ENCODE results near the gene TMEM184A. TPM values are rescaled to one million over a fixed set of nuclear protein-coding genes. Genes with fewer than 3 reads are reported as not detected.

The TMEM184A gene
- total and polyA plus RNA-seq, 2 experiments from 2014 or later: not detected

DNA sequence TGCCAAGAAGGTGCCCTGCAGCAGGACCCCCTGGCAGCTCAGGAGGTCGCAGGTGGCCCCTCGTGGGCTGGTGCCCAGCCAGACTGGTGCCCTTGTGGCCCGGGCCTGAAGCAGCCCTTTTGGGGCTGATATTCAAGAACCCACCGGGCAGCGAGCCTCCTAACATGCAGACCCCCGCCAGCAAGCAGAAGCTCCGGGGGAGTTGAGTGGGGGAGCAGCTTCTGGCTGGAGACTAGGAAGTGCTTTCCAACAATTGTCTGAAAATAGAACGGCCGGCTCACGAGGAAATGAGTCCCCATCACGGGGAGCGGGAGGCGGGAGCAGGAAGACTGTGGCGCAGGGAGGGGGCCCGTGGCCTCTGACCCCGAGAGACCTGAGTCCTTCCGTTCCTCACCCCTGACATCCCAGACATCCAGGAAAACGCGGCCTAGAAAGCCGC, 42.3 kb downstream of the TMEM184A start:
- no peaks in the 10 kb centered on the region for H3K9me3 ChIP-seq (ENCODE audit: low read depth)
- DNase-seq: peak; percentile 38
- no peak overlapping the region for H3K4me3 ChIP-seq
- H3K27me3 ChIP-seq (replicated peaks; ENCODE audit: insufficient read depth): no peaks in the 10 kb centered on the region
- peaks cover 6% of the 10 kb centered on the region for H3K4me1 ChIP-seq (ENCODE audit: insufficient read depth)
- peak overlapping the region; percentile 65 for H3K4me2 ChIP-seq (ENCODE audit: unreplicated experiment)
- 28% methylated on average over 20 of the region's 20 CpGs for WGBS, 2 experiments (ENCODE audit: low coverage in 1 of 2, low lambda C conversion rate in 2 of 2, missing lambda C conversion rate in 2 of 2)
- H4K20me1 ChIP-seq (ENCODE audit: insufficient read depth): no peaks in the 10 kb centered on the region
- H3K9me2 ChIP-seq (ENCODE audit: insufficient read depth): no peaks in the 10 kb centered on the region
- in situ Hi-C loops (cut with MboI): no loop called here
- H3K27ac ChIP-seq: peak overlapping the region; percentile 47
- no peaks in the 10 kb centered on the region for H3F3A ChIP-seq (ENCODE audit: insufficient read depth)
- H3K36me3 ChIP-seq (ENCODE audit: low read depth): no peaks in the 10 kb centered on the region
- TF ChIP-seq EZH2phosphoT487 (IDR thresholded peaks at IDR 0.05; ENCODE audit: insufficient read depth, low read depth): no peak
- TF ChIP-seq EZH2 (IDR thresholded peaks at IDR 0.05; ENCODE audit: insufficient read depth, poor library complexity, severe bottlenecking): no peak
- H3K9ac ChIP-seq: peak overlapping the region; percentile 58
- H2AFZ ChIP-seq: peak overlapping the region; percentile 73
- H3K79me2 ChIP-seq (ENCODE audit: insufficient read depth): no peaks in the 10 kb centered on the region

DNA sequence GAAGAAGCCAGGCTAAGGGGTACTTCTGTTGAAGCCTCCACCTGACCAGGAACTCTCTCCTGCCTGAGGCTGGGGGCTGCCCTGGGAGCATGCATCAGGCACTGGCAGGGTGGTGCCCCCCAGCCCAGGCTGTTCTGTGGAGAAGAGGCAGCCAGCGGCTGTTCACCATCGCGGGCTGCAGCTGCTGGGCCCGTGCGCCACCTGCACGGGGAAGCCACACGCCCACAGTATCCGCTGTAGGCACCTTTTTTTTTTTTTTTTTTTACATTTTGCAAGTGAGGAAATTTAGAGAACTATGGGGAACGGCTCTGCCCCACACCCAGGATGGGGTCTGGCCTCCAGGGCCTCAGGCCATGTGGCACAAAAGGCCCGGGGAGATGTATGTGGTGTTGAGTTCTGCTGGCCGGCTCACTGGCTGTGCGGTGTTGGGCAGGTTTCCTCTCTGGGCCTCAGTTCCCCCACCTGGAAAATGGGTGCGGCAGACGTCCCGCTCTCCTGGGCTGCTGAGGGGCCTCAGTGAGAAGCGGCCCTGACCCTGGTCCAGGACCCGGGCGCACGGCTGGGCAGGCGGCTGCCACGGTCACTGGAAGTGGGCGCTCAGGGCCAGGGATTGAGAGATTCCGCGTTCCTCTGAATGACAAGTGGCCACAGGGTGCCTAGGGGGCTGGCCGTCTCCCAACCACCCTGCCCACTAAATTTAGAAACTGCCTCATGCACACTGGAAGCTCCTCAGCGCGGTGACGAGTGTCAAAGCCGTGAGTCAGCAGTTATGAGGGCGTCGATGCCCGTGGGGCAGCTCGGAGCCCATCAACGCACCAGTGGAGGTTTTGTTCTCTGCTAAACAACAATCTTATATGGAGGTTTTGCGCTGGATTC, 43.0 kb downstream of the TMEM184A start:
- no peaks in the 10 kb centered on the region for H3K9me2 ChIP-seq (ENCODE audit: insufficient read depth)
- H3K9ac ChIP-seq: peak overlapping the region; percentile 58
- H3F3A ChIP-seq (ENCODE audit: insufficient read depth): no peaks in the 10 kb centered on the region
- H3K4me3 ChIP-seq: no peak overlapping the region
- peaks cover 6% of the 10 kb centered on the region for H3K4me1 ChIP-seq (ENCODE audit: insufficient read depth)
- in situ Hi-C loops (cut with MboI): no loop called here
- peak overlapping the region; percentile 65 for H3K4me2 ChIP-seq (ENCODE audit: unreplicated experiment)
- H4K20me1 ChIP-seq (ENCODE audit: insufficient read depth): no peaks in the 10 kb centered on the region
- DNase-seq: peak; percentile 93
- WGBS, 2 experiments (ENCODE audit: low coverage in 1 of 2, low lambda C conversion rate in 2 of 2, missing lambda C conversion rate in 2 of 2): 61 to 65% methylated on average over 34 to 35 of the region's 35 CpGs
- H3K79me2 ChIP-seq (ENCODE audit: insufficient read depth): no peaks in the 10 kb centered on the region
- no peaks in the 10 kb centered on the region for H3K9me3 ChIP-seq (ENCODE audit: low read depth)
- H3K27ac ChIP-seq: peak overlapping the region; percentile 47
- H3K27me3 ChIP-seq (replicated peaks; ENCODE audit: insufficient read depth): no peaks in the 10 kb centered on the region
- no peaks in the 10 kb centered on the region for H3K36me3 ChIP-seq (ENCODE audit: low read depth)
- H2AFZ ChIP-seq: peak overlapping the region; percentile 73
- no peak for TF ChIP-seq EZH2phosphoT487 (IDR thresholded peaks at IDR 0.05; ENCODE audit: insufficient read depth, low read depth)
- TF ChIP-seq EZH2 (IDR thresholded peaks at IDR 0.05; ENCODE audit: insufficient read depth, poor library complexity, severe bottlenecking): no peak

- Histone ChIP-seq H4K20me1 (ENCODE audit: insufficient read depth) (no peaks in the 10 kb centered on the region), H3K4me2 (ENCODE audit: unreplicated experiment) (no peak overlapping the region), H2AFZ (no peak overlapping the region), H3F3A (ENCODE audit: insufficient read depth) (peaks cover 4% of the 10 kb centered on the region; the same call in 1 of the 2 replicates), H3K27me3 (replicated peaks; ENCODE audit: insufficient read depth) (no peaks in the 10 kb centered on the region), H3K9me2 (ENCODE audit: insufficient read depth) (no peaks in the 10 kb centered on the region), H3K4me1 (ENCODE audit: insufficient read depth) (peaks cover 6% of the 10 kb centered on the region), H3K4me3 (no peak overlapping the region), H3K27ac (no peak overlapping the region), H3K9me3 (ENCODE audit: low read depth) (no peaks in the 10 kb centered on the region), H3K79me2 (ENCODE audit: insufficient read depth) (no peaks in the 10 kb centered on the region), H3K36me3 (ENCODE audit: low read depth) (no peaks in the 10 kb centered on the region), H3K9ac (no peak overlapping the region)
- in situ Hi-C loops (cut with MboI): no loop called here
- WGBS, 2 experiments (ENCODE audit: low coverage in 1 of 2, low lambda C conversion rate in 2 of 2, missing lambda C conversion rate in 2 of 2): 71 to 75% methylated on average over 30 of the region's 30 CpGs
- TF ChIP-seq EZH2phosphoT487 (IDR thresholded peaks at IDR 0.05; ENCODE audit: insufficient read depth, low read depth): no peak
- no peak for DNase-seq
Observed at GRCh38 chr7:1511444-1512422, 44.3 kb downstream of the TMEM184A start.

DNA sequence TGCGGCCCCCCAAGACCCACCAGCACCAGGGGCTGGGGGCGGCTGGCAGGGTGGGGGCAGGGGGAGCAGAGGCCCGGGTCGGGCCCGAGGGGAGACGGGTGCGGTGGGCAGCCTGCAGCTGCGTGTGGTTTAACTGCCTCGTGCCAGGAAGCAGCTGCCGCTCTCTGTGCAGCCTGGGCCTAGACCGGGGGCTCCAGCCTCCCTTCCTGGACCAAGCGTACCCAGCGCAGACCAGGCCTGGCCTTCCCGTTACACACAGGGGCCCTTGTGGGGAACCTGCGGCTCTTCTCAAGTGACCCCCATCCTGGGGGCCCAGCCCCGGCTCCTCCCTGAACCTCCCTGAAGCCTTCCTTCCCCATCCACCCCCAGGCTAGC, 45.2 kb downstream of the TMEM184A start:
- WGBS, 2 experiments (ENCODE audit: low coverage in 1 of 2, low lambda C conversion rate in 2 of 2, missing lambda C conversion rate in 2 of 2): 74 to 89% methylated on average over 7 to 16 of the region's 16 CpGs
- TF ChIP-seq EZH2phosphoT487 (IDR thresholded peaks at IDR 0.05; ENCODE audit: insufficient read depth, low read depth) (no peak), EZH2 (IDR thresholded peaks at IDR 0.05; ENCODE audit: insufficient read depth, poor library complexity, severe bottlenecking) (no peak)
- Histone ChIP-seq H2AFZ (no peak overlapping the region), H3K79me2 (ENCODE audit: insufficient read depth) (no peaks in the 10 kb centered on the region), H4K20me1 (ENCODE audit: insufficient read depth) (no peaks in the 10 kb centered on the region), H3K36me3 (ENCODE audit: low read depth) (no peaks in the 10 kb centered on the region), H3K9ac (no peak overlapping the region), H3K9me3 (ENCODE audit: low read depth) (no peaks in the 10 kb centered on the region), H3F3A (ENCODE audit: insufficient read depth) (peaks cover 4% of the 10 kb centered on the region; the same call in 1 of the 2 replicates), H3K4me2 (ENCODE audit: unreplicated experiment) (no peak overlapping the region), H3K4me1 (ENCODE audit: insufficient read depth) (peaks cover 6% of the 10 kb centered on the region), H3K9me2 (ENCODE audit: insufficient read depth) (no peaks in the 10 kb centered on the region), H3K27me3 (replicated peaks; ENCODE audit: insufficient read depth) (no peaks in the 10 kb centered on the region), H3K4me3 (no peak overlapping the region), H3K27ac (no peak overlapping the region)
- DNase-seq: no peak
- in situ Hi-C loops (cut with MboI): no loop called here

Data from GM23248 (cell line).